GM23338 (cell line): Measurements from ENCODE around the gene TSSC4. TPM values are rescaled to one million over a fixed set of nuclear protein-coding genes. Genes with fewer than 3 reads are reported as not detected.

Experiments
- ATAC-seq: fragments of 200-7000 bp; cut with Tn5 transposase; 3 replicates; pipeline ENCODE4 v1.9.1; 2020
- DNase-seq: peaks from one replicate; pipeline ENCODE4 v3.0.0-alpha.2; 2015; ENCODE audit warnings: low spot score
- H2AFZ ChIP-seq: fragments of 200-600 bp; sonication (generic); 2 replicates; pipeline ENCODE4 v1.8.0; 2016; ENCODE audit warnings: antibody characterized with exemption, mild to moderate bottlenecking, moderate library complexity
- H3F3A ChIP-seq: fragments of 200-600 bp; sonication (generic); replicated peaks from 2 replicates; pipeline ENCODE4 v1.8.0; 2017; ENCODE audit warnings: antibody characterized with exemption, mixed run types, low read depth
- H3K27ac ChIP-seq: fragments of 200-600 bp; sonication (generic); 2 replicates; pipeline ENCODE4 v1.6.1; 2016; ENCODE audit warnings: low read depth
- H3K27me3 ChIP-seq: fragments of 200-600 bp; sonication (generic); 2 replicates; pipeline ENCODE4 v1.8.0; 2016; ENCODE audit warnings: mild to moderate bottlenecking, mixed run types, moderate library complexity; ENCODE audit not compliant: insufficient read depth
- H3K36me3 ChIP-seq: fragments of 200-600 bp; sonication (generic); 2 replicates; pipeline ENCODE4 v1.8.0; 2016; ENCODE audit warnings: mild to moderate bottlenecking; ENCODE audit not compliant: insufficient read depth
- H3K4me1 ChIP-seq: fragments of 200-600 bp; sonication (generic); 2 replicates; pipeline ENCODE4 v1.8.0; 2016; ENCODE audit warnings: mild to moderate bottlenecking, moderate library complexity; ENCODE audit not compliant: insufficient read depth
- H3K4me2 ChIP-seq: fragments of 200-600 bp; sonication (generic); 2 replicates; pipeline ENCODE4 v1.7.1; 2017; ENCODE audit warnings: mixed run types
- H3K4me3 ChIP-seq: fragments of 200-600 bp; sonication (generic); 2 replicates; pipeline ENCODE4 v1.6.1; 2016; ENCODE audit warnings: mixed run types
- H3K79me2 ChIP-seq: fragments of 200-600 bp; sonication (generic); replicated peaks from 2 replicates; pipeline ENCODE4 v1.8.0; 2017; ENCODE audit warnings: mild to moderate bottlenecking; ENCODE audit not compliant: insufficient read depth
- H3K9me2 ChIP-seq: fragments of 200-600 bp; sonication (generic); 2 replicates; pipeline ENCODE4 v1.8.0; 2017; ENCODE audit not compliant: insufficient read depth
- H4K20me1 ChIP-seq: fragments of 200-600 bp; sonication (generic); replicated peaks from 2 replicates; pipeline ENCODE4 v1.8.0; 2017; ENCODE audit warnings: mild to moderate bottlenecking; ENCODE audit not compliant: insufficient read depth
- H3K27ac Mint-ChIP-seq: 2 replicates; pipeline ENCODE4 v1.8.0; 2020; ENCODE audit warnings: inconsistent platforms, mild to moderate bottlenecking, moderate library complexity, mixed read lengths
- H3K27me3 Mint-ChIP-seq: 3 replicates; pipeline ENCODE4 v1.8.0; 2022; ENCODE audit warnings: low read depth, mild to moderate bottlenecking, moderate library complexity, mixed read lengths, inconsistent platforms; ENCODE audit not compliant: insufficient read depth, poor library complexity
- H3K36me3 Mint-ChIP-seq: 3 replicates; pipeline ENCODE4 v1.8.0; 2021; ENCODE audit warnings: low read depth, mild to moderate bottlenecking, inconsistent platforms, moderate library complexity, mixed read lengths
- H3K4me1 Mint-ChIP-seq: 3 replicates; pipeline ENCODE4 v1.8.0; 2020; ENCODE audit warnings: mild to moderate bottlenecking, inconsistent platforms, mixed read lengths
- H3K4me3 Mint-ChIP-seq: 3 replicates; pipeline ENCODE4 v1.8.0; 2021; ENCODE audit warnings: moderate library complexity, mild to moderate bottlenecking, inconsistent platforms, mixed read lengths
- H3K9me3 Mint-ChIP-seq: 3 replicates; pipeline ENCODE4 v1.8.0; 2020; ENCODE audit warnings: moderate library complexity, mild to moderate bottlenecking, inconsistent platforms, mixed read lengths
- EZH2 ChIP-seq: fragments of 200-600 bp; sonication (generic); IDR thresholded peaks from one replicate; pipeline ENCODE4 v1.8.0; 2017; ENCODE audit warnings: antibody characterized with exemption, mild to moderate bottlenecking, low read depth; ENCODE audit not compliant: unreplicated experiment
- NANOG ChIP-seq: IDR thresholded peaks from 2 replicates; pipeline ENCODE4 v1.6.1; 2016; ENCODE audit warnings: antibody characterized with exemption, borderline replicate concordance
- STAT1 ChIP-seq: IDR thresholded peaks from one replicate; pipeline ENCODE4 v1.6.1; 2016; ENCODE audit warnings: antibody characterized with exemption; ENCODE audit not compliant: unreplicated experiment
- ZNF114 ChIP-seq: fragments of 250-450 bp; sonication (Bioruptor Pico); IDR thresholded peaks from 2 replicates; pipeline ENCODE4 v1.5.0; 2020; ENCODE audit warnings: mild to moderate bottlenecking, moderate library complexity
- ZNF331 ChIP-seq: fragments of 250-450 bp; sonication (Bioruptor Pico); IDR thresholded peaks from 2 replicates; pipeline ENCODE4 v1.5.0; 2020; ENCODE audit warnings: low read depth, mild to moderate bottlenecking, moderate library complexity
- polyA plus RNA-seq: library from polyadenylated mRNA; unstranded; fragments of >200 nt; fragmentation: Nextera tagmentation; extraction: Ambion mirVana; gene quantifications from 2 replicates; pipeline ENCODE4 v1.2.1, GENCODE V29; 2016
- total RNA-seq: library from RNA; depleted of rRNA; stranded (reverse); fragments of >200 nt; shearing (Covaris generic); gene quantifications from 2 replicates; pipeline ENCODE4 v1.2.3, GENCODE V29; 2014
- TF ChIP-seq, protein P1 (sequence below): IDR thresholded peaks from 2 replicates; pipeline ENCODE4 v1.6.1; 2016; ENCODE audit warnings: antibody characterized with exemption
- TF ChIP-seq, protein P2 (sequence below), 2 experiments: fragments of 200-600 bp in 1 of 2; sonication (generic) in 1 of 2; conservative IDR thresholded peaks; 2 replicates each; pipeline versions ENCODE4 v1.5.1 to v1.6.1; 2016 to 2017; ENCODE audit warnings: antibody characterized with exemption in 2 of 2, low read depth in 2 of 2, mild to moderate bottlenecking in 2 of 2, moderate library complexity in 1 of 2
- TF ChIP-seq, protein P3 (sequence below): fragments of 250-450 bp; sonication (Bioruptor Pico); IDR thresholded peaks from 2 replicates; pipeline ENCODE4 v1.5.0; 2020; ENCODE audit warnings: mild to moderate bottlenecking, moderate library complexity
- TF ChIP-seq, protein P4 (sequence below): IDR thresholded peaks from one replicate; pipeline ENCODE4 v1.6.1; 2018; ENCODE audit warnings: antibody characterized with exemption; ENCODE audit not compliant: unreplicated experiment

Gene TSSC4
- total and polyA plus RNA-seq, 2 experiments from 2014 or later = 27.5 to 44.3 TPM

DNA sequence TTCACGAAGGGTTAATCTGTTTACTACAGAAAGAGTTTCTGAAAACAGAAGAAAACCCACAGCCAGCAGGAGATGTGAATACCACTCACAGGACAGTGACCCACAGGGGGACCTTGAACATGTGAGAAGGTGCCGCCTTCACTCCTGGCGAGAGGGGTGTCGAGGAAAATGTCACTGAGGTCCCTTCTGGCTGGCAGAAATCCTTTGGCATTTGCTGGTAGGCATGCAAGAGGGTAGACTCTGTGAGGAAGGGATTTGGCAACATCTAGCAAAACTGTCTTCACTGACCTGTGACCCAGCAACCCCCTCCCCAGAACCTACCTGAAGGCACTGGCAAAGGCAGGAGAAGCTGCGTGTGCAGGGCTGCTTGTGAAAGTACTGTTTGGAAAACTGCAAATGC is 52.9 kb downstream of the TSSC4 start:
- Mint-ChIP-seq H3K9me3 (no peaks in the 10 kb centered on the region), H3K27ac (no peak overlapping the region), H3K4me3 (no peak overlapping the region), H3K27me3 (peaks cover 48% of the 10 kb centered on the region), H3K36me3 (no peaks in the 10 kb centered on the region; the same call in 2 of the 3 replicates), H3K4me1 (no peaks in the 10 kb centered on the region)
- TF ChIP-seq ZNF114 (CRISPR knock-in tag) (no peak), ZNF331 (CRISPR knock-in tag) (no peak), NANOG (no peak), EZH2 (no peak), STAT1 (no peak)
- TF ChIP-seq, protein P1, sequence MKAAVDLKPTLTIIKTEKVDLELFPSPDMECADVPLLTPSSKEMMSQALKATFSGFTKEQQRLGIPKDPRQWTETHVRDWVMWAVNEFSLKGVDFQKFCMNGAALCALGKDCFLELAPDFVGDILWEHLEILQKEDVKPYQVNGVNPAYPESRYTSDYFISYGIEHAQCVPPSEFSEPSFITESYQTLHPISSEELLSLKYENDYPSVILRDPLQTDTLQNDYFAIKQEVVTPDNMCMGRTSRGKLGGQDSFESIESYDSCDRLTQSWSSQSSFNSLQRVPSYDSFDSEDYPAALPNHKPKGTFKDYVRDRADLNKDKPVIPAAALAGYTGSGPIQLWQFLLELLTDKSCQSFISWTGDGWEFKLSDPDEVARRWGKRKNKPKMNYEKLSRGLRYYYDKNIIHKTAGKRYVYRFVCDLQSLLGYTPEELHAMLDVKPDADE = no peak
- TF ChIP-seq, protein P2, sequence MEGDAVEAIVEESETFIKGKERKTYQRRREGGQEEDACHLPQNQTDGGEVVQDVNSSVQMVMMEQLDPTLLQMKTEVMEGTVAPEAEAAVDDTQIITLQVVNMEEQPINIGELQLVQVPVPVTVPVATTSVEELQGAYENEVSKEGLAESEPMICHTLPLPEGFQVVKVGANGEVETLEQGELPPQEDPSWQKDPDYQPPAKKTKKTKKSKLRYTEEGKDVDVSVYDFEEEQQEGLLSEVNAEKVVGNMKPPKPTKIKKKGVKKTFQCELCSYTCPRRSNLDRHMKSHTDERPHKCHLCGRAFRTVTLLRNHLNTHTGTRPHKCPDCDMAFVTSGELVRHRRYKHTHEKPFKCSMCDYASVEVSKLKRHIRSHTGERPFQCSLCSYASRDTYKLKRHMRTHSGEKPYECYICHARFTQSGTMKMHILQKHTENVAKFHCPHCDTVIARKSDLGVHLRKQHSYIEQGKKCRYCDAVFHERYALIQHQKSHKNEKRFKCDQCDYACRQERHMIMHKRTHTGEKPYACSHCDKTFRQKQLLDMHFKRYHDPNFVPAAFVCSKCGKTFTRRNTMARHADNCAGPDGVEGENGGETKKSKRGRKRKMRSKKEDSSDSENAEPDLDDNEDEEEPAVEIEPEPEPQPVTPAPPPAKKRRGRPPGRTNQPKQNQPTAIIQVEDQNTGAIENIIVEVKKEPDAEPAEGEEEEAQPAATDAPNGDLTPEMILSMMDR (conservative IDR thresholded peaks at IDR 0.05; ENCODE audit: low read depth in 2 of 2) = no peak
- TF ChIP-seq, protein P3, sequence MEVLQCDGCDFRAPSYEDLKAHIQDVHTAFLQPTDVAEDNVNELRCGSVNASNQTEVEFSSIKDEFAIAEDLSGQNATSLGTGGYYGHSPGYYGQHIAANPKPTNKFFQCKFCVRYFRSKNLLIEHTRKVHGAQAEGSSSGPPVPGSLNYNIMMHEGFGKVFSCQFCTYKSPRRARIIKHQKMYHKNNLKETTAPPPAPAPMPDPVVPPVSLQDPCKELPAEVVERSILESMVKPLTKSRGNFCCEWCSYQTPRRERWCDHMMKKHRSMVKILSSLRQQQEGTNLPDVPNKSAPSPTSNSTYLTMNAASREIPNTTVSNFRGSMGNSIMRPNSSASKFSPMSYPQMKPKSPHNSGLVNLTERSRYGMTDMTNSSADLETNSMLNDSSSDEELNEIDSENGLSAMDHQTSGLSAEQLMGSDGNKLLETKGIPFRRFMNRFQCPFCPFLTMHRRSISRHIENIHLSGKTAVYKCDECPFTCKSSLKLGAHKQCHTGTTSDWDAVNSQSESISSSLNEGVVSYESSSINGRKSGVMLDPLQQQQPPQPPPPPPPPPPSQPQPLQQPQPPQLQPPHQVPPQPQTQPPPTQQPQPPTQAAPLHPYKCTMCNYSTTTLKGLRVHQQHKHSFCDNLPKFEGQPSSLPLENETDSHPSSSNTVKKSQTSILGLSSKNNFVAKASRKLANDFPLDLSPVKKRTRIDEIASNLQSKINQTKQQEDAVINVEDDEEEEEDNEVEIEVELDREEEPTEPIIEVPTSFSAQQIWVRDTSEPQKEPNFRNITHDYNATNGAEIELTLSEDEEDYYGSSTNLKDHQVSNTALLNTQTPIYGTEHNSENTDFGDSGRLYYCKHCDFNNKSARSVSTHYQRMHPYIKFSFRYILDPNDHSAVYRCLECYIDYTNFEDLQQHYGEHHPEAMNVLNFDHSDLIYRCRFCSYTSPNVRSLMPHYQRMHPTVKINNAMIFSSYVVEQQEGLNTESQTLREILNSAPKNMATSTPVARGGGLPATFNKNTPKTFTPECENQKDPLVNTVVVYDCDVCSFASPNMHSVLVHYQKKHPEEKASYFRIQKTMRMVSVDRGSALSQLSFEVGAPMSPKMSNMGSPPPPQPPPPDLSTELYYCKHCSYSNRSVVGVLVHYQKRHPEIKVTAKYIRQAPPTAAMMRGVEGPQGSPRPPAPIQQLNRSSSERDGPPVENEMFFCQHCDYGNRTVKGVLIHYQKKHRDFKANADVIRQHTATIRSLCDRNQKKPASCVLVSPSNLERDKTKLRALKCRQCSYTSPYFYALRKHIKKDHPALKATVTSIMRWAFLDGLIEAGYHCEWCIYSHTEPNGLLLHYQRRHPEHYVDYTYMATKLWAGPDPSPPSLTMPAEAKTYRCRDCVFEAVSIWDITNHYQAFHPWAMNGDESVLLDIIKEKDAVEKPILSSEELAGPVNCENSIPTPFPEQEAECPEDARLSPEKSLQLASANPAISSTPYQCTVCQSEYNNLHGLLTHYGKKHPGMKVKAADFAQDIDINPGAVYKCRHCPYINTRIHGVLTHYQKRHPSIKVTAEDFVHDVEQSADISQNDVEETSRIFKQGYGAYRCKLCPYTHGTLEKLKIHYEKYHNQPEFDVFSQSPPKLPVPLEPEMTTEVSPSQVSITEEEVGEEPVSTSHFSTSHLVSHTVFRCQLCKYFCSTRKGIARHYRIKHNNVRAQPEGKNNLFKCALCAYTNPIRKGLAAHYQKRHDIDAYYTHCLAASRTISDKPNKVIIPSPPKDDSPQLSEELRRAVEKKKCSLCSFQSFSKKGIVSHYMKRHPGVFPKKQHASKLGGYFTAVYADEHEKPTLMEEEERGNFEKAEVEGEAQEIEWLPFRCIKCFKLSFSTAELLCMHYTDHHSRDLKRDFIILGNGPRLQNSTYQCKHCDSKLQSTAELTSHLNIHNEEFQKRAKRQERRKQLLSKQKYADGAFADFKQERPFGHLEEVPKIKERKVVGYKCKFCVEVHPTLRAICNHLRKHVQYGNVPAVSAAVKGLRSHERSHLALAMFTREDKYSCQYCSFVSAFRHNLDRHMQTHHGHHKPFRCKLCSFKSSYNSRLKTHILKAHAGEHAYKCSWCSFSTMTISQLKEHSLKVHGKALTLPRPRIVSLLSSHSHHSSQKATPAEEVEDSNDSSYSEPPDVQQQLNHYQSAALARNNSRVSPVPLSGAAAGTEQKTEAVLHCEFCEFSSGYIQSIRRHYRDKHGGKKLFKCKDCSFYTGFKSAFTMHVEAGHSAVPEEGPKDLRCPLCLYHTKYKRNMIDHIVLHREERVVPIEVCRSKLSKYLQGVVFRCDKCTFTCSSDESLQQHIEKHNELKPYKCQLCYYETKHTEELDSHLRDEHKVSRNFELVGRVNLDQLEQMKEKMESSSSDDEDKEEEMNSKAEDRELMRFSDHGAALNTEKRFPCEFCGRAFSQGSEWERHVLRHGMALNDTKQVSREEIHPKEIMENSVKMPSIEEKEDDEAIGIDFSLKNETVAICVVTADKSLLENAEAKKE (CRISPR knock-in tag) = no peak
- TF ChIP-seq, protein P4, sequence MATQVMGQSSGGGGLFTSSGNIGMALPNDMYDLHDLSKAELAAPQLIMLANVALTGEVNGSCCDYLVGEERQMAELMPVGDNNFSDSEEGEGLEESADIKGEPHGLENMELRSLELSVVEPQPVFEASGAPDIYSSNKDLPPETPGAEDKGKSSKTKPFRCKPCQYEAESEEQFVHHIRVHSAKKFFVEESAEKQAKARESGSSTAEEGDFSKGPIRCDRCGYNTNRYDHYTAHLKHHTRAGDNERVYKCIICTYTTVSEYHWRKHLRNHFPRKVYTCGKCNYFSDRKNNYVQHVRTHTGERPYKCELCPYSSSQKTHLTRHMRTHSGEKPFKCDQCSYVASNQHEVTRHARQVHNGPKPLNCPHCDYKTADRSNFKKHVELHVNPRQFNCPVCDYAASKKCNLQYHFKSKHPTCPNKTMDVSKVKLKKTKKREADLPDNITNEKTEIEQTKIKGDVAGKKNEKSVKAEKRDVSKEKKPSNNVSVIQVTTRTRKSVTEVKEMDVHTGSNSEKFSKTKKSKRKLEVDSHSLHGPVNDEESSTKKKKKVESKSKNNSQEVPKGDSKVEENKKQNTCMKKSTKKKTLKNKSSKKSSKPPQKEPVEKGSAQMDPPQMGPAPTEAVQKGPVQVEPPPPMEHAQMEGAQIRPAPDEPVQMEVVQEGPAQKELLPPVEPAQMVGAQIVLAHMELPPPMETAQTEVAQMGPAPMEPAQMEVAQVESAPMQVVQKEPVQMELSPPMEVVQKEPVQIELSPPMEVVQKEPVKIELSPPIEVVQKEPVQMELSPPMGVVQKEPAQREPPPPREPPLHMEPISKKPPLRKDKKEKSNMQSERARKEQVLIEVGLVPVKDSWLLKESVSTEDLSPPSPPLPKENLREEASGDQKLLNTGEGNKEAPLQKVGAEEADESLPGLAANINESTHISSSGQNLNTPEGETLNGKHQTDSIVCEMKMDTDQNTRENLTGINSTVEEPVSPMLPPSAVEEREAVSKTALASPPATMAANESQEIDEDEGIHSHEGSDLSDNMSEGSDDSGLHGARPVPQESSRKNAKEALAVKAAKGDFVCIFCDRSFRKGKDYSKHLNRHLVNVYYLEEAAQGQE = no peak
- DNase-seq = no peak
- Histone ChIP-seq H3K27me3 (peaks cover 49% of the 10 kb centered on the region), H4K20me1 (no peaks in the 10 kb centered on the region), H3K4me1 (no peaks in the 10 kb centered on the region), H3F3A (no peaks in the 10 kb centered on the region), H3K4me2 (no peak overlapping the region), H3K4me3 (no peak overlapping the region), H3K79me2 (no peaks in the 10 kb centered on the region), H2AFZ (no peak overlapping the region), H3K36me3 (no peaks in the 10 kb centered on the region), H3K9me2 (no peaks in the 10 kb centered on the region), H3K27ac (no peak overlapping the region)
- no peak for ATAC-seq
